DND-41 (cell line): ENCODE measurements around the gene KIF2C.

Experiments used
- EZH2 ChIP-seq: IDR thresholded peaks from 3 replicates; pipeline ENCODE4 v1.6.1; 2012; ENCODE audit warnings: borderline replicate concordance, low read depth, mild to moderate bottlenecking, moderate library complexity, low read length, inconsistent platforms; ENCODE audit not compliant: severe bottlenecking
- TF ChIP-seq, protein P1 (sequence below): IDR thresholded peaks from 2 replicates; pipeline ENCODE4 v1.5.1; 2012; ENCODE audit warnings: borderline replicate concordance, low read length, moderate library complexity, mild to moderate bottlenecking; ENCODE audit not compliant: poor library complexity, severe bottlenecking; ENCODE audit errors: extremely low read depth

DNA sequence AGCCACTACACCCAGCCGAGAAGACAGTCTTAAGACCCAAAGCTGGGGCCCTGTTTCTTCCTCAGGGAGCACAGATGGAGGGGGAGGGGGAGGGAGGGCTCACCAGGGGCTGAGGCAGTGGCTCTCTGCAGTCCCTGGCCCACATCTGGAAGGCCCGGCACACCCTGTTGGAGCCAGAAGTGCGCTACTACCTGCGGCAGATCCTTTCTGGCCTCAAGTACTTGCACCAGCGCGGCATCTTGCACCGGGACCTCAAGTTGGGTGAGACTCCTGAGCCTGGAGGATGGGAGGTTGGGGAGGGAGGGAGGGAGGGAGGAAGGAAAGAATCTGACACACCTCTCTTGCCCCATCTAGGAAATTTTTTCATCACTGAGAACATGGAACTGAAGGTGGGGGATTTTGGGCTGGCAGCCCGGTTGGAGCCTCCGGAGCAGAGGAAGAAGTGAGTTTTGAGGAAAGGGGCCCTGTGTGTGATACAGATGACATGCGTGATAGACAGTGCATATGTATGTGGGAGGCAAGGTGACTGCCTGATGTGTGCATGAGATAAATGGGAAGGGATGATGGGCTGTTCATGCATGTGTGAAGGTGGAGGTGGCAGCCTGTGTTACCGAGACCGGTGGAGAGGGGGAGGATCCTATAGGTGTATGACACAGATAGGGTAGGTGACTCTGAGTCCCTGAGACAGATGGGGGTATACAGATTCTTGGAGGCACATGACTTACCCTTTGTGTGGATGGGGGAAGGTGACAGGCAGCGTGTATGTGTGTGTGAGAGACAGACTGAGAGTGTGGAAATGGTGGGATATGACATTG lies 62.1 kb downstream of the KIF2C start:
- TF ChIP-seq, protein P1, sequence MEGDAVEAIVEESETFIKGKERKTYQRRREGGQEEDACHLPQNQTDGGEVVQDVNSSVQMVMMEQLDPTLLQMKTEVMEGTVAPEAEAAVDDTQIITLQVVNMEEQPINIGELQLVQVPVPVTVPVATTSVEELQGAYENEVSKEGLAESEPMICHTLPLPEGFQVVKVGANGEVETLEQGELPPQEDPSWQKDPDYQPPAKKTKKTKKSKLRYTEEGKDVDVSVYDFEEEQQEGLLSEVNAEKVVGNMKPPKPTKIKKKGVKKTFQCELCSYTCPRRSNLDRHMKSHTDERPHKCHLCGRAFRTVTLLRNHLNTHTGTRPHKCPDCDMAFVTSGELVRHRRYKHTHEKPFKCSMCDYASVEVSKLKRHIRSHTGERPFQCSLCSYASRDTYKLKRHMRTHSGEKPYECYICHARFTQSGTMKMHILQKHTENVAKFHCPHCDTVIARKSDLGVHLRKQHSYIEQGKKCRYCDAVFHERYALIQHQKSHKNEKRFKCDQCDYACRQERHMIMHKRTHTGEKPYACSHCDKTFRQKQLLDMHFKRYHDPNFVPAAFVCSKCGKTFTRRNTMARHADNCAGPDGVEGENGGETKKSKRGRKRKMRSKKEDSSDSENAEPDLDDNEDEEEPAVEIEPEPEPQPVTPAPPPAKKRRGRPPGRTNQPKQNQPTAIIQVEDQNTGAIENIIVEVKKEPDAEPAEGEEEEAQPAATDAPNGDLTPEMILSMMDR: no peak
- no peak for TF ChIP-seq EZH2
